ENCODE results near the gene GALP. TPM values are rescaled to one million over a fixed set of nuclear protein-coding genes. Genes with fewer than 3 reads are reported as not detected.
A peak's percentile ranks its signal among the peaks of the same experiment; 100 is the strongest.

The GALP gene
- total RNA-seq, 1 experiment from 2014 or later = not detected

DNA sequence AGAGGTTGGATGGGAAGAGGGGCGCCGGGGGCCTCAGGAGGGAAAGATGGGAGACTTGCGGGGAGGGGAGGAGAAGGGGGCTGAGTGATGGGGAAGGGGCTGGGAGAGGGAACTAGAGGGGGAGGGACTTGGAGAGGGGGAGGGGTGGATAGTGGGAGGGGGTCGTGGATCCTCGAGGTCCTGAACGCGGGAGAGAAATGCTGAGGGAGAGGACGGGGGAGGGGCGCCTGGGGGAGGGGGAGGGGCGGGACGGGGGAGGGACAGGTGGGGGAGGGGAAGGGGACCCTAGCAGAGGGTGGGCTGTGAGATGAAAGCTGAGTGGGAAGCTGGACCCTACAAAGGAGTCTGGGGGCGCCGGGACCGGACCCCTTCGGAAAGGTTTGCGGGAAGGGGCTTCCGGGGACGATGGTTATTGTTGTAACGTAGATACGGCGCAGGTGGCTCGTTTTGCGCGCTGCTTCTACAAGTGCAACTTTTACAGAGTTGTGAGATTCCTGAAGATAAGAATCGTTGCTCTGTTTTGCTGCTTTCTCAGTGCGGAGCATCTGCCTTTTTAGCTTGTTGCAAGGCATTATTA is 34.3 kb upstream of the GALP start:
- Histone ChIP-seq H2BK12ac (ENCODE audit: insufficient read length, low read depth, low read length) (no peak overlapping the region), H3K18ac (ENCODE audit: insufficient read length, low read depth, low read length) (peak overlapping the region; percentile 20), H3K27ac (ENCODE audit: insufficient read length, low read depth, low read length) (no peak overlapping the region), H3K4me2 (ENCODE audit: insufficient read depth, insufficient read length, low read length) (peak overlapping the region; percentile 88), H3K4me1 (ENCODE audit: insufficient read depth, low read length) (peaks cover 3% of the 10 kb centered on the region; the same call in 1 of the 2 replicates), H3K9me3 (ENCODE audit: control insufficient read depth, low read depth, low read length) (no peaks in the 10 kb centered on the region), H3K9ac (ENCODE audit: extremely low read depth, insufficient read length, low read length) (peak overlapping the region; percentile 68), H4K20me1 (ENCODE audit: control insufficient read depth, insufficient read depth, insufficient read length) (no peaks in the 10 kb centered on the region), H2BK20ac (ENCODE audit: low read depth, low read length, poor library complexity, severe bottlenecking) (no peak overlapping the region), H2BK15ac (ENCODE audit: low read depth, low read length) (no peak overlapping the region), H4K8ac (replicated peaks; ENCODE audit: insufficient read length, low read depth, low read length) (no peak overlapping the region), H3K79me2 (ENCODE audit: insufficient read depth, low read length) (peaks cover 4% of the 10 kb centered on the region; the same call in 1 of the 2 replicates), H3K27me3 (ENCODE audit: insufficient read depth, low read length) (no peaks in the 10 kb centered on the region), H4K5ac (ENCODE audit: insufficient read length, low read depth, low read length) (no peak overlapping the region), H3K4ac (ENCODE audit: low read depth, low read length) (no peak overlapping the region), H2BK5ac (ENCODE audit: insufficient read length, low read length) (no peak overlapping the region), H3K23me2 (ENCODE audit: insufficient read length, low read depth, low read length, poor library complexity, severe bottlenecking) (peaks cover 13% of the 10 kb centered on the region), H3K79me1 (ENCODE audit: insufficient read depth, low read depth, low read length, poor library complexity, severe bottlenecking) (no peaks in the 10 kb centered on the region), H4K91ac (ENCODE audit: insufficient read length, low read depth, low read length) (no peak overlapping the region), H2AFZ (ENCODE audit: low read length) (no peak overlapping the region), H3K56ac (ENCODE audit: insufficient read length, low read depth, low read length) (no peak overlapping the region), H2BK120ac (ENCODE audit: low read depth, low read length, poor library complexity, severe bottlenecking) (no peak overlapping the region), H3K14ac (ENCODE audit: insufficient read depth, low read length) (no peak overlapping the region), H3K23ac (ENCODE audit: insufficient read length, low read depth, low read length) (no peak overlapping the region), H3T11ph (ENCODE audit: low read length) (no peak overlapping the region), H2AK5ac (ENCODE audit: insufficient read length, low read length) (no peak overlapping the region)
- TF ChIP-seq, protein P1, sequence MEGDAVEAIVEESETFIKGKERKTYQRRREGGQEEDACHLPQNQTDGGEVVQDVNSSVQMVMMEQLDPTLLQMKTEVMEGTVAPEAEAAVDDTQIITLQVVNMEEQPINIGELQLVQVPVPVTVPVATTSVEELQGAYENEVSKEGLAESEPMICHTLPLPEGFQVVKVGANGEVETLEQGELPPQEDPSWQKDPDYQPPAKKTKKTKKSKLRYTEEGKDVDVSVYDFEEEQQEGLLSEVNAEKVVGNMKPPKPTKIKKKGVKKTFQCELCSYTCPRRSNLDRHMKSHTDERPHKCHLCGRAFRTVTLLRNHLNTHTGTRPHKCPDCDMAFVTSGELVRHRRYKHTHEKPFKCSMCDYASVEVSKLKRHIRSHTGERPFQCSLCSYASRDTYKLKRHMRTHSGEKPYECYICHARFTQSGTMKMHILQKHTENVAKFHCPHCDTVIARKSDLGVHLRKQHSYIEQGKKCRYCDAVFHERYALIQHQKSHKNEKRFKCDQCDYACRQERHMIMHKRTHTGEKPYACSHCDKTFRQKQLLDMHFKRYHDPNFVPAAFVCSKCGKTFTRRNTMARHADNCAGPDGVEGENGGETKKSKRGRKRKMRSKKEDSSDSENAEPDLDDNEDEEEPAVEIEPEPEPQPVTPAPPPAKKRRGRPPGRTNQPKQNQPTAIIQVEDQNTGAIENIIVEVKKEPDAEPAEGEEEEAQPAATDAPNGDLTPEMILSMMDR (conservative IDR thresholded peaks at IDR 0.05) = no peak
- Mint-ChIP-seq H3K36me3 (ENCODE audit: insufficient read depth in 1 of 3, low read depth in 3 of 3) (peaks cover 0 to 4% (median under 1%) of the 10 kb centered on the region in 3 experiments; a peak in 4 of 7 replicates), H3K4me1 (peaks cover 25% of the 10 kb centered on the region in 2 experiments), H3K27ac (peak overlapping the region in 2 of 3 experiments; percentile 23 to 98; a peak in 2 of 7 replicates), H3K27me3 (ENCODE audit: low read depth) (no peaks in the 10 kb centered on the region), H3K4me3 (peak overlapping the region; percentile 79 to 85), H3K9me3 (0 out of 5 replicates have a peak, but pooled peaks cover 0 to 2% of the 10 kb centered on the region in 2 experiments)
- no CpG with 5 or more reads among the region's 26 CpGs for WGBS (ENCODE audit: extremely low coverage, insufficient read length, low lambda C conversion rate)
- DNase-seq = no peak

Measured in H9 (cell line).